Measurements from ENCODE around the gene SLC30A3.

The SLC30A3 gene

GRCh38 chr2:27206346-27206745 lies 56.5 kb downstream of the SLC30A3 start:
- FAIRE-seq (no peak), DNase-seq (ENCODE audit: insufficient read length) (no peak)
- TF ChIP-seq TAF1 (IDR thresholded peaks at IDR 0.05; ENCODE audit: borderline replicate concordance, low read depth, low read length) (no peak), POLR2A (IDR thresholded peaks at IDR 0.05; ENCODE audit: low read depth, low read length) (no peak), POLR2AphosphoS5 (IDR thresholded peaks at IDR 0.05; ENCODE audit: low read depth, low read length) (no peak)

DNA sequence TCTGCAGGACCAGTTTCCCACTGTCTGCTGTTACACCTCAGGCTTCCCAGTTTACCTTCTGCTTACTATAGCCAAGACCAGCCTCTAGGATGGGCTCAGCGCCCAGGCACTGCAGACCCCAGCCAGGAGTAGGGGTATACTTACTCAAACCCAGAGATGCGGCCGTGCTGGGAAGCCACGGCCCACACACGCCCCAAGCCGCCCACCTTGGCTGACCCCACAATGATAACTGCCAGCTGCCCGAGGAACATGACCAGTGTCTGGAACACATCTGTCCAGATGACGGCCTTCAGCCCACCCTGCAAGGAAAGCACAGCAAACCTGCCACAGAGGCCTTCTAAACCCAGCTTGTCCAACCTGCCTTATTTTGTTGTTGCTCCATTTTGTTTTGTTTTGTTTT lies 57.6 kb downstream of the SLC30A3 start:
- DNase-seq (ENCODE audit: insufficient read length) (no peak), FAIRE-seq (no peak)
- TF ChIP-seq POLR2A (IDR thresholded peaks at IDR 0.05; ENCODE audit: low read depth, low read length), result no peak
- no peak for TF ChIP-seq TAF1 (IDR thresholded peaks at IDR 0.05; ENCODE audit: borderline replicate concordance, low read depth, low read length)
- no peak for TF ChIP-seq POLR2AphosphoS5 (IDR thresholded peaks at IDR 0.05; ENCODE audit: low read depth, low read length)

DNA sequence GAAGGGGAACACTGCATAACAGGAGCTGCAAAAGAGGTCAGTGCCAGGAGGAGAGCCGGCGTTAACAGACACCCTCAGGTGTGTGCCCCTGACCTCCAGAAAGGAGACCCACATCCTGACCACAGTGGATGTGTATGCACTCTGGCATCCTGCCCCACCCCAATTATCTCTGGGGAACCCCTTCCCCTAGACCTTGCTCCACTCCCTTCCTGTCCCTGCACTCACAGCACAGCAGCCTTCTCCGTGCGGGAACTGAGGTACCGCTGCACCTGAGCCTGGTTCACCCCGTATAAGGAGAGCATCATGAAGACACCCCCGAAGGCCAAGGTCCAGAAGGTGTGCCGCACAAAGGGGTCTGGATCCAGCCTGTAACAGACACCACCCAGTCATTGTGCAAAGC lies 58.3 kb downstream of the SLC30A3 start:
- FAIRE-seq (no peak), DNase-seq (ENCODE audit: insufficient read length) (no peak)
- no peak for TF ChIP-seq POLR2AphosphoS5 (IDR thresholded peaks at IDR 0.05; ENCODE audit: low read depth, low read length)
- TF ChIP-seq TAF1 (IDR thresholded peaks at IDR 0.05; ENCODE audit: borderline replicate concordance, low read depth, low read length), result no peak
- no peak for TF ChIP-seq POLR2A (IDR thresholded peaks at IDR 0.05; ENCODE audit: low read depth, low read length)

GRCh38 chr2:27203741-27204140 lies 59.1 kb downstream of the SLC30A3 start:
- TF ChIP-seq POLR2AphosphoS5 (IDR thresholded peaks at IDR 0.05; ENCODE audit: low read depth, low read length) (no peak), POLR2A (IDR thresholded peaks at IDR 0.05; ENCODE audit: low read depth, low read length) (no peak), TAF1 (IDR thresholded peaks at IDR 0.05; ENCODE audit: borderline replicate concordance, low read depth, low read length) (no peak)
- no peak for FAIRE-seq
- no peak for DNase-seq (ENCODE audit: insufficient read length)

Measured in GM12892 (cell line).